HL-60 (cell line): ENCODE results near the gene ARHGAP24.
"Not testable (repeated sequence)": the region's sequence is repeated elsewhere in the genome, so short reads cannot be mapped to it uniquely, and the experiment has no call there.

Source experiments
- DNase-seq, 2 experiments: peaks; one replicate each; pipeline ENCODE4 v3.0.0-alpha.2; 2010 to 2020; ENCODE audit warnings: low read depth in 1 of 2, low spot score in 1 of 2
- H3K27ac ChIP-seq: fragments of 250-450 bp; sonication (Bioruptor Pico); replicated peaks from 2 replicates; pipeline ENCODE4 v1.5.1; 2020; ENCODE audit warnings: mild to moderate bottlenecking, moderate library complexity
- H3K27me3 ChIP-seq: fragments of 250-450 bp; sonication (Bioruptor Pico); 2 replicates; pipeline ENCODE4 v1.5.1; 2021; ENCODE audit warnings: mild to moderate bottlenecking, moderate library complexity; ENCODE audit not compliant: insufficient read depth, poor library complexity, severe bottlenecking
- H3K4me3 ChIP-seq: replicated peaks from 2 replicates; pipeline ENCODE4 v1.5.1; 2011; ENCODE audit warnings: mild to moderate bottlenecking, control low read depth, low read length; ENCODE audit not compliant: insufficient read depth
- CTCF ChIP-seq: IDR thresholded peaks from one replicate; pipeline ENCODE4 v1.5.1; 2011; ENCODE audit warnings: low read length, control low read depth, inconsistent platforms; ENCODE audit not compliant: insufficient read depth
- GABPA ChIP-seq: IDR thresholded peaks from 2 replicates; pipeline ENCODE4 v1.6.1; 2012; ENCODE audit warnings: low read depth
- POLR2AphosphoS5 ChIP-seq: IDR thresholded peaks from 2 replicates; pipeline ENCODE4 v1.6.1; 2012; ENCODE audit warnings: low read depth
- REST ChIP-seq: IDR thresholded peaks from 2 replicates; pipeline ENCODE4 v1.6.1; 2012; ENCODE audit warnings: low read depth; ENCODE audit not compliant: insufficient replicate concordance
- SPI1 ChIP-seq: IDR thresholded peaks from 2 replicates; pipeline ENCODE4 v1.6.1; 2012; ENCODE audit warnings: low read depth, mild to moderate bottlenecking, borderline replicate concordance

Gene ARHGAP24

GRCh38 chr4:85909851-85910250, 434.9 kb downstream of the ARHGAP24 start:
- H3K27me3 ChIP-seq: no peaks in the 10 kb centered on the region
- H3K27ac ChIP-seq: no peak overlapping the region
- DNase-seq: no peak
- TF ChIP-seq SPI1: no peak
- no peak for TF ChIP-seq GABPA
- no peak for TF ChIP-seq POLR2AphosphoS5
- TF ChIP-seq CTCF: no peak
- no peak for TF ChIP-seq REST
- no peak overlapping the region for H3K4me3 ChIP-seq

GRCh38 chr4:85910985-85911384, 436.0 kb downstream of the ARHGAP24 start:
- no peaks in the 10 kb centered on the region for H3K27me3 ChIP-seq
- no peak for DNase-seq
- H3K27ac ChIP-seq: no peak overlapping the region
- H3K4me3 ChIP-seq: no peak overlapping the region
- no peak for TF ChIP-seq SPI1
- TF ChIP-seq REST: no peak
- TF ChIP-seq POLR2AphosphoS5: no peak
- no peak for TF ChIP-seq CTCF

- Histone ChIP-seq H3K4me3 (no peak overlapping the region), H3K27ac (no peak overlapping the region), H3K27me3 (no peaks in the 10 kb centered on the region)
- TF ChIP-seq SPI1 (no peak), POLR2AphosphoS5 (no peak), GABPA (no peak), CTCF (no peak)
- no peak for DNase-seq
Observed at GRCh38 chr4:85913931-85914694, 439.2 kb downstream of the ARHGAP24 start.

- H3K27ac ChIP-seq, H3K4me3 ChIP-seq, H3K27me3 ChIP-seq, DNase-seq: not testable (repeated sequence)
Observed at GRCh38 chr4:85915570-85915969, 440.6 kb downstream of the ARHGAP24 start.
